Measurements from ENCODE around the gene CACNA1C. TPM values are rescaled to one million over a fixed set of nuclear protein-coding genes. Genes with fewer than 3 reads are reported as not detected.
A peak's percentile ranks its signal among the peaks of the same experiment; 100 is the strongest.

The CACNA1C gene
- total and polyA plus RNA-seq, 8 donors: 0.31 to 55.8 (median 7.2) TPM

DNA sequence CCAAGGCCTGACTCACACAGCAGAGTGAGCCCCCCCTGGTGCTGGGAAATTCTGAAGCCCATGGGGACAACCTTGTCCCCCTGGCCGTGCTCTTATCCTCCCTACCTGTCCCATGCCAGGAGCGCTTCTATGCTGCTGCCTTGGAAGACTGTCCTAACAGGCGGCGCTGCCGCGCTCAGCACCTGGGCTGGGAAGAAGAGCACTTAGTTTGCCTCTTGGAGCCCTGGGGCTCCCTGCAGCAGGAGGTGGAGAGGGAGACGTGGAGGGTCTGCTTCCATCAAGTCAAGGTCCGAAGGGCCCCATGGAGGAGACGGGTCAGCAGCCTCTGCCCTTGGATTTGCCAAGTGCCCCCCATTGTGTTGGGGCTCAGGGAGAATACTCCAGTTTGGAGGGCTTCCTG is 300.5 kb downstream of the CACNA1C start:
- Histone ChIP-seq H3K27me3 (peaks cover 0 to 7% (median 0%) of the 10 kb centered on the region in 3 donors), H3K4me1 (peaks cover 4 to 30% (median 18%) of the 10 kb centered on the region in 4 donors), H3K9me3 (no peaks in the 10 kb centered on the region), H3K36me3 (no peaks in the 10 kb centered on the region), H3K4me3 (no peak overlapping the region), H3K27ac (no peak overlapping the region)
- no peak for DNase-seq
- intact Hi-C loops (cut with DNase I; ENCODE audit: low total_unique reads): no loop called here
- 90 to 96% (median 96%) methylated on average over 3 to 9 of the region's 9 CpGs for WGBS, 5 donors
- TF ChIP-seq POLR2A (IDR thresholded peaks at IDR 0.05) (no peak), EP300 (IDR thresholded peaks at IDR 0.05) (no peak), POLR2AphosphoS5 (IDR thresholded peaks at IDR 0.05) (no peak)
- TF ChIP-seq, protein P1, sequence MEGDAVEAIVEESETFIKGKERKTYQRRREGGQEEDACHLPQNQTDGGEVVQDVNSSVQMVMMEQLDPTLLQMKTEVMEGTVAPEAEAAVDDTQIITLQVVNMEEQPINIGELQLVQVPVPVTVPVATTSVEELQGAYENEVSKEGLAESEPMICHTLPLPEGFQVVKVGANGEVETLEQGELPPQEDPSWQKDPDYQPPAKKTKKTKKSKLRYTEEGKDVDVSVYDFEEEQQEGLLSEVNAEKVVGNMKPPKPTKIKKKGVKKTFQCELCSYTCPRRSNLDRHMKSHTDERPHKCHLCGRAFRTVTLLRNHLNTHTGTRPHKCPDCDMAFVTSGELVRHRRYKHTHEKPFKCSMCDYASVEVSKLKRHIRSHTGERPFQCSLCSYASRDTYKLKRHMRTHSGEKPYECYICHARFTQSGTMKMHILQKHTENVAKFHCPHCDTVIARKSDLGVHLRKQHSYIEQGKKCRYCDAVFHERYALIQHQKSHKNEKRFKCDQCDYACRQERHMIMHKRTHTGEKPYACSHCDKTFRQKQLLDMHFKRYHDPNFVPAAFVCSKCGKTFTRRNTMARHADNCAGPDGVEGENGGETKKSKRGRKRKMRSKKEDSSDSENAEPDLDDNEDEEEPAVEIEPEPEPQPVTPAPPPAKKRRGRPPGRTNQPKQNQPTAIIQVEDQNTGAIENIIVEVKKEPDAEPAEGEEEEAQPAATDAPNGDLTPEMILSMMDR (IDR thresholded peaks at IDR 0.05): no peak

DNA sequence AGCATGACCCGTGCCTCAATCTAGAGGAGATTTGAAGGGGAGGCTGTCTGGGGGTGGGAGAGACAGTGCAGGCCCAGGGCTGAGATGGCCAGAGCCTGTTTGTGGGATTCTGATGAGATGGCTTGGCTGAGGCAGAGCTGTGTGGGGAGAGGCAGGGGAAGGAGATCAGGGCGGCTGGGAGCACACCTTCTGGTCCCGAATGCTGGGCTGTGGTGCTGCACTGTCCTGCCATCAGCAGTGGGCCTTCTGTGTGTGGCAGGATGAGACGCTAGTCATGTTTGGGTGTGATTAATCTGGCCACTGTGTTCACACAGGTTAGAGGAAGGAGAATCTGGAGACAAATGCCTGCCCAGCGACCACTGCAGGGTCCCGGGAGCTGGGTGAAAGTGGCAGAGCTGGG is 300.9 kb downstream of the CACNA1C start:
- Histone ChIP-seq H3K36me3 (no peaks in the 10 kb centered on the region), H3K4me1 (peaks cover 8 to 30% (median 18%) of the 10 kb centered on the region in 4 donors), H3K4me3 (no peak overlapping the region), H3K9me3 (no peaks in the 10 kb centered on the region), H3K27ac (peak overlapping the region in 2 of 5 donors; percentile 7 to 59), H3K27me3 (peaks cover 0 to 7% (median 0%) of the 10 kb centered on the region in 3 donors)
- 51 to 88% (median 74%) methylated on average over 6 of the region's 6 CpGs for WGBS, 5 donors
- intact Hi-C loops (cut with DNase I; ENCODE audit: low total_unique reads): no loop called here
- TF ChIP-seq, protein P1 (IDR thresholded peaks at IDR 0.05): no peak
- no peak for TF ChIP-seq EP300 (IDR thresholded peaks at IDR 0.05)
- no peak for TF ChIP-seq POLR2AphosphoS5 (IDR thresholded peaks at IDR 0.05)
- DNase-seq: no peak

DNA sequence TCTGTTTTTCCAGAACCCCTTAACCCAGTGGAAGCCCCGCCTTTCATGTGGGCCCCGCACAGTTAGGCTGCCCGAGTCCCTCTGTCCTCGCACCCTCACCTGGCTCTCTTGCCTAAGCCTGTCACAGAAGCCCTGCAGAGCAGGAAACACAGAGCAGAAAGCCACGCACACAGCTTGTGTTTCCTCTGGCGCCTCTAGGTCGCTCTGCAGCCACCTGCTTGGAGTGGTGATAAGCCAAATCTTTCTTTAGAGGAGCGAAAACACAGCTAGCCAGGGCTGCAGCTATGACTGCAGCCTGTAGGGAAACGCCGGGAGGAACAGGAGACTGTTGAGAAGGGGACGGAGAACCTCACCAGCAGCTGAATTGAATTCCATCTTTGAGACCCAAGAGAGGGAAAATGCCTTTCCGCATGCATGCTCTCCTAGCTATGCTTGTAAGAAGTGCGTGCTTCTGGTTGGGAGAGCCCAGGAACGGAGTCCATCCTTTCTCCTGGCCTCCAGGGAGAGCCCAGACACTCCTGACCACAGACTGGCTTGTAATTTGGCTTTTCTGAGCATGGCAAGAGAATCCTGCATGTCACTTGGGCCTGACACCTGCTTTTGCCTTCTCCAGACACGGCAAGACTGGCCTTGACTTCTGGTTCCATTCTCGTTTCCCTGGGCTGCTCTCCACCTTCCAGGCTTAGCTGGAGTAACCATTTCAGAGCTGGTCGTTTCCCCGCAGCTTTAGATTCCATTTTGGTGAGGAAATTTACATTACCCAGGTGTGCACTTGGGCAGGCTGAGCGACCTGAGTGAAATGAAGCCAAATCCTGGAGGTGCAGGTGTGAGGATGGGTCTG is 301.6 kb downstream of the CACNA1C start:
- Histone ChIP-seq H3K4me1 (peaks cover 8 to 33% (median 21%) of the 10 kb centered on the region in 4 donors), H3K27me3 (peaks cover 0 to 7% (median 0%) of the 10 kb centered on the region in 3 donors), H3K9me3 (no peaks in the 10 kb centered on the region), H3K27ac (peak overlapping the region in 2 of 5 donors; percentile 7 to 59), H3K4me3 (no peak overlapping the region), H3K36me3 (no peaks in the 10 kb centered on the region)
- WGBS, 5 donors: 36 to 46% (median 42%) methylated on average over 19 of the region's 19 CpGs
- DNase-seq: peak in 1 of 2 donors; percentile 70
- intact Hi-C loops (cut with DNase I; ENCODE audit: low total_unique reads): no loop called here
- TF ChIP-seq, protein P1 (IDR thresholded peaks at IDR 0.05): peak in 1 of 7 experiments; percentile 9
- TF ChIP-seq POLR2AphosphoS5 (IDR thresholded peaks at IDR 0.05) (peak in 1 of 3 donors; percentile 7), POLR2A (IDR thresholded peaks at IDR 0.05) (no peak), EP300 (IDR thresholded peaks at IDR 0.05) (no peak)

DNA sequence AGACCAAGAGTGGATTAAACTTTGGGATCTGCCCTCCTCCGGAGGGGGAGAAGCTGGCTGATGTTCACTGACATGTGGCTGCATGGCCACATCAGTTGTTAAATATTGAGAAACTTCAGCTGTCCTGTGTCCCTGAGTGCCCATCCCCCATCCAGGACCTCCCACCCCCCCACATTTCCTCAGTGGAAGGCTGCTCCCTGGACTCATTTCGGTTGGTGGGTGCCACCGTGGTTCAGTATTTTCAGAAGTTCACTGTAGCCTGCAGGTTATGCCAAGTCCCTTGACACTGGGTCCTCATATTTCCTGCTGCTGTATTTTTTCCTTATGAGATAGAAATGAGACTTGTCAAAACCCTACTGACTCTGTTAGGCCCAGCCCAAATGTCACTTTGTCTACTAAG is 302.4 kb downstream of the CACNA1C start:
- 53 to 72% (median 62%) methylated on average over 3 of the region's 3 CpGs for WGBS, 5 donors
- Histone ChIP-seq H3K27me3 (peaks cover 0 to 7% (median 0%) of the 10 kb centered on the region in 3 donors), H3K27ac (no peak overlapping the region), H3K36me3 (no peaks in the 10 kb centered on the region), H3K4me3 (no peak overlapping the region), H3K4me1 (peaks cover 8 to 37% (median 21%) of the 10 kb centered on the region in 4 donors), H3K9me3 (no peaks in the 10 kb centered on the region)
- intact Hi-C loops (cut with DNase I; ENCODE audit: low total_unique reads): no loop called here
- DNase-seq: no peak
- TF ChIP-seq EP300 (IDR thresholded peaks at IDR 0.05) (no peak), POLR2A (IDR thresholded peaks at IDR 0.05) (no peak), POLR2AphosphoS5 (IDR thresholded peaks at IDR 0.05) (no peak)
- TF ChIP-seq, protein P1 (IDR thresholded peaks at IDR 0.05): no peak
